K562 (cell line): ENCODE measurements around the gene OR6K6. TPM values are rescaled to one million over a fixed set of nuclear protein-coding genes. Genes with fewer than 3 reads are reported as not detected.

Experiments used
- ATAC-seq: fragments of 200-7000 bp; cut with Tn5 transposase; 3 replicates; pipeline ENCODE4 v1.9.1; 2020; ENCODE audit warnings: moderate library complexity
- BruUV-seq: library from RNA; stranded (reverse); fragments of 400-500 nt; replicated peaks from 2 replicates; lab custom pipeline; 2021; lab: Mats Ljungman, UMichigan
- CTCF ChIA-PET: fragments of 300-600 bp; formaldehyde crosslinking; extraction: SDS; loops from one replicate; lab custom pipeline; 2021; ENCODE audit warnings: low intra/inter-chr PET ratio; lab: Yijun Ruan, JAX
- POLR2A ChIA-PET: fragments of 300-600, 350-650 bp; sonication (Branson Sonifier 250); formaldehyde crosslinking; extraction: SDS; loops from one replicate; lab custom pipeline; 2021; ENCODE audit warnings: antibody characterized with exemption, inconsistent platforms; lab: Yijun Ruan, JAX
- DNase-seq, 4 experiments: peaks; one replicate each; pipeline versions ENCODE4 v3.0.0 to v3.0.0-alpha.2; 2011 to 2018; ENCODE audit warnings: low spot score in 3 of 4, mixed read lengths in 3 of 4; ENCODE audit errors: extremely low read depth in 1 of 4
- FAIRE-seq: peaks from 2 replicates; lab custom pipeline; 2011; peaks lifted over from hg19 to GRCh38; lab: Jason Lieb, UNC
- H2AFZ ChIP-seq: 2 replicates; pipeline ENCODE4 v1.6.0; 2011; ENCODE audit warnings: low read depth, low read length, control low read depth, inconsistent platforms
- H3K27ac ChIP-seq: fragments of 200-600 bp; 3 replicates; pipeline ENCODE4 v1.8.0; 2011; ENCODE audit warnings: low read depth, mild to moderate bottlenecking, control low read depth, inconsistent platforms, low read length, moderate library complexity, mixed read lengths; ENCODE audit errors: extremely low read depth
- H3K27me3 ChIP-seq, 2 experiments: fragments of 300-600 bp in 1 of 2; 2 replicates in 1 of 2; 3 replicates in 1 of 2; pipeline versions ENCODE4 v1.6.0 to v1.8.0; 2011; ENCODE audit warnings: inconsistent platforms in 2 of 2, low read length in 2 of 2, mild to moderate bottlenecking in 1 of 2, mixed read lengths in 1 of 2, moderate library complexity in 1 of 2; ENCODE audit not compliant: control insufficient read depth in 2 of 2, insufficient read depth in 2 of 2
- H3K36me3 ChIP-seq: fragments of 300-600 bp; 3 replicates; pipeline ENCODE4 v1.8.0; 2011; ENCODE audit warnings: mild to moderate bottlenecking, low read length, inconsistent platforms; ENCODE audit not compliant: control insufficient read depth, insufficient read depth
- H3K4me1 ChIP-seq, 2 experiments: fragments of 200-600 bp in 1 of 2; replicated peaks in 1 of 2; 2 replicates in 1 of 2; 3 replicates in 1 of 2; pipeline versions ENCODE4 v1.5.1 to v1.8.0; 2011; ENCODE audit warnings: inconsistent platforms in 2 of 2, low read length in 2 of 2, mild to moderate bottlenecking in 1 of 2, mixed read lengths in 1 of 2, moderate library complexity in 1 of 2; ENCODE audit not compliant: control insufficient read depth in 2 of 2, insufficient read depth in 2 of 2
- H3K4me2 ChIP-seq: 2 replicates; pipeline ENCODE4 v1.6.1; 2011; ENCODE audit warnings: low read length, control low read depth, inconsistent platforms, mixed read lengths; ENCODE audit not compliant: insufficient read depth
- H3K4me3 ChIP-seq: fragments of 200-600 bp; sonication (generic), shearing (Covaris generic); 2 replicates; pipeline ENCODE4 v1.5.1; 2016; ENCODE audit warnings: control low read depth, inconsistent platforms
- H3K79me2 ChIP-seq: fragments of 200-600 bp; 3 replicates; pipeline ENCODE4 v1.8.0; 2011; ENCODE audit warnings: low read length, inconsistent platforms; ENCODE audit not compliant: control insufficient read depth, insufficient read depth
- H3K9ac ChIP-seq, 2 experiments: 2 replicates each; pipeline versions ENCODE4 v1.6.0 to v1.6.1; 2011; ENCODE audit warnings: low read depth in 2 of 2, low read length in 2 of 2, control low read depth in 1 of 2, inconsistent platforms in 1 of 2, mild to moderate bottlenecking in 1 of 2, mixed read lengths in 1 of 2; ENCODE audit not compliant: insufficient read depth in 1 of 2
- H3K9me1 ChIP-seq: one replicate; pipeline ENCODE4 v1.6.0; 2011; ENCODE audit warnings: inconsistent platforms, mild to moderate bottlenecking, low read length, moderate library complexity; ENCODE audit not compliant: control insufficient read depth, insufficient read depth
- H3K9me3 ChIP-seq: replicated peaks from 2 replicates; pipeline ENCODE4 v1.5.1; 2011; ENCODE audit warnings: low read depth, low read length, inconsistent platforms; ENCODE audit not compliant: control insufficient read depth, insufficient read depth
- H4K20me1 ChIP-seq: replicated peaks from 2 replicates; pipeline ENCODE4 v1.6.1; 2011; ENCODE audit warnings: low read length, inconsistent platforms, mixed read lengths; ENCODE audit not compliant: control insufficient read depth, insufficient read depth
- ARID2 ChIP-seq: fragments of 450-650 bp; IDR thresholded peaks from 2 replicates; pipeline ENCODE4 v1.6.1; 2017; ENCODE audit warnings: antibody characterized with exemption, mild to moderate bottlenecking
- HEY1 ChIP-seq: fragments of 250-450 bp; sonication (Bioruptor Pico); IDR thresholded peaks from 2 replicates; pipeline ENCODE4 v1.5.0; 2020; ENCODE audit warnings: mild to moderate bottlenecking, moderate library complexity, borderline replicate concordance
- MEIS2 ChIP-seq: fragments of 450-650 bp; IDR thresholded peaks from 2 replicates; pipeline ENCODE4 v1.6.1; 2014; ENCODE audit warnings: mild to moderate bottlenecking; ENCODE audit not compliant: partially characterized antibody
- MYNN ChIP-seq, 2 experiments: sonication (generic); formaldehyde crosslinking in 1 of 2; IDR thresholded peaks; 2 replicates each; pipeline versions ENCODE4 v1.5.0 to v1.6.1; 2016 to 2020; ENCODE audit warnings: antibody characterized with exemption in 1 of 2, missing genetic modification reagents in 1 of 2
- NFATC3 ChIP-seq: fragments of 450-650 bp; IDR thresholded peaks from 2 replicates; pipeline ENCODE4 v1.6.1; 2017; ENCODE audit warnings: mild to moderate bottlenecking
- PML ChIP-seq: IDR thresholded peaks from 2 replicates; pipeline ENCODE4 v1.6.1; 2012; ENCODE audit warnings: low read length, inconsistent platforms
- POLR2B ChIP-seq: fragments of 450-650 bp; IDR thresholded peaks from 2 replicates; pipeline ENCODE4 v1.6.1; 2018; ENCODE audit warnings: low read depth; ENCODE audit not compliant: partially characterized antibody
- RFX1 ChIP-seq: fragments of 450-650 bp; IDR thresholded peaks from 2 replicates; pipeline ENCODE4 v1.6.1; 2016; ENCODE audit warnings: mild to moderate bottlenecking, moderate library complexity
- ZNF41 ChIP-seq: fragments of 250-450 bp; sonication (Bioruptor Pico); conservative IDR thresholded peaks from 2 replicates; pipeline ENCODE4 v1.4.0; 2020; ENCODE audit warnings: mild to moderate bottlenecking
- ZNF644 ChIP-seq: fragments of 200-800 bp; sonication (Bioruptor generic); IDR thresholded peaks from 2 replicates; pipeline ENCODE4 v1.6.1; 2016; ENCODE audit warnings: low read depth, missing genetic modification characterization, missing compliant biosample characterization
- WGBS: fragments of 100-300 bp; shearing (Covaris generic); methylation state at CpG from one replicate; pipeline ENCODE4 v1.1.6; 2016; ENCODE audit warnings: low coverage, mixed read lengths; ENCODE audit not compliant: insufficient coverage; ENCODE audit errors: missing lambda C conversion rate; 5-methylcytosine and 5-hydroxymethylcytosine counted together
- in situ Hi-C: fragments of 300-500 bp; cut with MboI; formaldehyde crosslinking; loops from 4 replicates; pipeline ENCODE4 v1.15.0; 2018; ENCODE audit warnings: inconsistent platforms, mixed read lengths
- intact Hi-C: fragments of 100-400 bp; cut with micrococcal nuclease; formaldehyde crosslinking; loops from 2 replicates; pipeline ENCODE4 v1.14.2; 2022
- polyA plus RNA-seq, 8 experiments: library from polyadenylated mRNA; depleted of rRNA in 4 of 8; stranded (reverse) in 5 of 8; unstranded in 3 of 8; fragments of >200 nt; fragmentation: Nextera tagmentation in 2 of 8; fragmentation: Illumina TruSeq in 1 of 8; extraction: Ambion mirVana in 2 of 8; extraction: Trizol in 1 of 8; gene quantifications; 2 replicates each; pipeline versions ENCODE4 v1.2.1 to v1.2.3, GENCODE V29; 2011 to 2014; ENCODE audit warnings: inconsistent platforms in 1 of 8, missing spikeins in 1 of 8
- total RNA-seq, 7 experiments: library from RNA; depleted of rRNA in 6 of 7; stranded (reverse); fragments of >200 nt in 6 of 7; fragmentation: Illumina TruSeq in 2 of 7; extraction: Trizol in 2 of 7; gene quantifications; 2 replicates each; pipeline versions ENCODE4 v1.2.1 to v1.2.3, GENCODE V29; 2011 to 2021; ENCODE audit warnings: low replicate concordance in 1 of 7
- TF ChIP-seq, protein P1 (sequence below): sonication (generic); formaldehyde crosslinking; IDR thresholded peaks from 2 replicates; pipeline ENCODE4 v1.8.0; 2022; ENCODE audit warnings: mild to moderate bottlenecking, low read depth, missing genetic modification reagents
- TF ChIP-seq, protein P2 (sequence below): fragments of 250-450 bp; sonication (Bioruptor Pico); IDR thresholded peaks from 2 replicates; pipeline ENCODE4 v1.8.0; 2022; ENCODE audit warnings: moderate library complexity, mild to moderate bottlenecking, inconsistent platforms
- TF ChIP-seq, protein P3 (sequence below): sonication (generic); formaldehyde crosslinking; IDR thresholded peaks from 2 replicates; pipeline ENCODE4 v1.8.0; 2023; ENCODE audit warnings: mild to moderate bottlenecking, missing genetic modification reagents
- TF ChIP-seq, protein P4 (sequence below): fragments of 450-650 bp; conservative IDR thresholded peaks from 2 replicates; pipeline ENCODE4 v1.6.1; 2016; ENCODE audit warnings: missing genetic modification characterization, low read depth, mild to moderate bottlenecking, missing compliant biosample characterization, moderate library complexity
- TF ChIP-seq, protein P5 (sequence below): sonication (generic); formaldehyde crosslinking; IDR thresholded peaks from 2 replicates; pipeline ENCODE4 v1.8.0; 2022; ENCODE audit warnings: missing genetic modification reagents, mild to moderate bottlenecking, moderate library complexity, borderline replicate concordance
- TF ChIP-seq, protein P6 (sequence below), 2 experiments: IDR thresholded peaks; 2 replicates each; pipeline ENCODE4 v1.6.1; 2011; ENCODE audit warnings: borderline replicate concordance in 1 of 2, control low read depth in 1 of 2, low read depth in 1 of 2, low read length in 1 of 2, mild to moderate bottlenecking in 1 of 2, mixed read lengths in 1 of 2, moderate library complexity in 1 of 2; ENCODE audit not compliant: insufficient read depth in 1 of 2, insufficient read length in 1 of 2, poor library complexity in 1 of 2, severe bottlenecking in 1 of 2; ENCODE audit errors: extremely low read depth in 1 of 2

The OR6K6 gene
- total and polyA plus RNA-seq, 9 of the 15 experiments (the other 6 are each of a cell fraction or from before 2014, with no cell fraction given) = not detected

DNA sequence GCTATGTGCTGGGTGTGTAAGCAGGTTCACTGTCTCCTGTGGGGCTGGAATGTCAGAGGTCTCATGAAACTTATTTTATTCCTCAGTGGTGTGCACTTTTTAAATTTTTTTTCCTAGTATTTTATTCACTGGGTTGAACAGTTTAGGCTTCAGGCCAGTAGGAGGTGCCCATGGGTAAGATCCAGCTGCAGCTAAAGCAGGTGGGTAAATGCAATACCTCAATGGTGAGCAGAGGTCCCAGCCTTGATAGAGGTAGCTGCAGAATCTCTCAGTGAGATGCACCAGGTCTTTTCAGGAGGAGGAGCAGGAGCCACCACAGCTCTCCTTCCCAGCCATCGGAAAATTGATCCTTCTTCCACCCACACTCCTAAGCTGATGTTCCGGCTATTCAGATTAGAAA, 39.1 kb downstream of the OR6K6 start:
- intact Hi-C loops (loop anchor here (1.0 kb wide), 1 partner anchor 205 kb away; no protein-coding TSS in a partner anchor), in situ Hi-C loops (loop anchor here (10.0 kb wide), 1 partner anchor 201 kb away; no protein-coding TSS in a partner anchor)
- Histone ChIP-seq H3K9me3 (no peaks in the 10 kb centered on the region), H3K79me2 (no peaks in the 10 kb centered on the region), H3K4me1 (no peaks in the 10 kb centered on the region; a peak in 1 of 5 replicates), H3K9ac (no peak overlapping the region), H3K4me3 (no peak overlapping the region), H2AFZ (0 out of 2 replicates have a peak overlapping the region, but pooled peaks have one; percentile 9), H3K4me2 (no peak overlapping the region), H3K9me1 (no peaks in the 10 kb centered on the region), H3K27me3 (no peaks in the 10 kb centered on the region), H3K36me3 (no peaks in the 10 kb centered on the region), H4K20me1 (no peaks in the 10 kb centered on the region), H3K27ac (no peak overlapping the region)
- DNase-seq (peak in 2 of 4 experiments; percentile 21 to 57), FAIRE-seq (peak; percentile 40), ATAC-seq (peak; percentile 91)
- 85% methylated on average over 2 of the region's 2 CpGs for WGBS
- BruUV-seq = no TSS peak
- CTCF ChIA-PET = interaction anchor here (0.9 kb wide), 1 partner anchor 205 kb away, joined by 4 read pairs; no protein-coding TSS in a partner anchor
- POLR2A ChIA-PET = interaction anchor here (1.3 kb wide), 1 partner anchor 25 kb away, joined by 5 read pairs; no protein-coding TSS in a partner anchor
- TF ChIP-seq, protein P1, sequence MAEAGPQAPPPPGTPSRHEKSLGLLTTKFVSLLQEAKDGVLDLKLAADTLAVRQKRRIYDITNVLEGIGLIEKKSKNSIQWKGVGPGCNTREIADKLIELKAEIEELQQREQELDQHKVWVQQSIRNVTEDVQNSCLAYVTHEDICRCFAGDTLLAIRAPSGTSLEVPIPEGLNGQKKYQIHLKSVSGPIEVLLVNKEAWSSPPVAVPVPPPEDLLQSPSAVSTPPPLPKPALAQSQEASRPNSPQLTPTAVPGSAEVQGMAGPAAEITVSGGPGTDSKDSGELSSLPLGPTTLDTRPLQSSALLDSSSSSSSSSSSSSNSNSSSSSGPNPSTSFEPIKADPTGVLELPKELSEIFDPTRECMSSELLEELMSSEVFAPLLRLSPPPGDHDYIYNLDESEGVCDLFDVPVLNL = no peak
- TF ChIP-seq PML (no peak), ZNF41 (CRISPR knock-in tag) (no peak), MEIS2 (no peak), POLR2B (no peak), MYNN (IDR thresholded peaks at IDR 0.05) (no peak), MYNN (CRISPR knock-in tag; IDR thresholded peaks at IDR 0.05) (no peak), NFATC3 (no peak), HEY1 (CRISPR knock-in tag) (no peak), RFX1 (no peak), ARID2 (no peak), ZNF644 (tag) (no peak)
- TF ChIP-seq, protein P2, sequence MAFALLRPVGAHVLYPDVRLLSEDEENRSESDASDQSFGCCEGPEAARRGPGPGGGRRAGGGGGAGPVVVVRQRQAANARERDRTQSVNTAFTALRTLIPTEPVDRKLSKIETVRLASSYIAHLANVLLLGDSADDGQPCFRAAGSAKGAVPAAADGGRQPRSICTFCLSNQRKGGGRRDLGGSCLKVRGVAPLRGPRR (CRISPR knock-in tag) = no peak
- TF ChIP-seq, protein P3, sequence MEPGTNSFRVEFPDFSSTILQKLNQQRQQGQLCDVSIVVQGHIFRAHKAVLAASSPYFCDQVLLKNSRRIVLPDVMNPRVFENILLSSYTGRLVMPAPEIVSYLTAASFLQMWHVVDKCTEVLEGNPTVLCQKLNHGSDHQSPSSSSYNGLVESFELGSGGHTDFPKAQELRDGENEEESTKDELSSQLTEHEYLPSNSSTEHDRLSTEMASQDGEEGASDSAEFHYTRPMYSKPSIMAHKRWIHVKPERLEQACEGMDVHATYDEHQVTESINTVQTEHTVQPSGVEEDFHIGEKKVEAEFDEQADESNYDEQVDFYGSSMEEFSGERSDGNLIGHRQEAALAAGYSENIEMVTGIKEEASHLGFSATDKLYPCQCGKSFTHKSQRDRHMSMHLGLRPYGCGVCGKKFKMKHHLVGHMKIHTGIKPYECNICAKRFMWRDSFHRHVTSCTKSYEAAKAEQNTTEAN = no peak
- TF ChIP-seq, protein P4, sequence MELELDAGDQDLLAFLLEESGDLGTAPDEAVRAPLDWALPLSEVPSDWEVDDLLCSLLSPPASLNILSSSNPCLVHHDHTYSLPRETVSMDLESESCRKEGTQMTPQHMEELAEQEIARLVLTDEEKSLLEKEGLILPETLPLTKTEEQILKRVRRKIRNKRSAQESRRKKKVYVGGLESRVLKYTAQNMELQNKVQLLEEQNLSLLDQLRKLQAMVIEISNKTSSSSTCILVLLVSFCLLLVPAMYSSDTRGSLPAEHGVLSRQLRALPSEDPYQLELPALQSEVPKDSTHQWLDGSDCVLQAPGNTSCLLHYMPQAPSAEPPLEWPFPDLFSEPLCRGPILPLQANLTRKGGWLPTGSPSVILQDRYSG (tag) = no peak
- TF ChIP-seq, protein P5, sequence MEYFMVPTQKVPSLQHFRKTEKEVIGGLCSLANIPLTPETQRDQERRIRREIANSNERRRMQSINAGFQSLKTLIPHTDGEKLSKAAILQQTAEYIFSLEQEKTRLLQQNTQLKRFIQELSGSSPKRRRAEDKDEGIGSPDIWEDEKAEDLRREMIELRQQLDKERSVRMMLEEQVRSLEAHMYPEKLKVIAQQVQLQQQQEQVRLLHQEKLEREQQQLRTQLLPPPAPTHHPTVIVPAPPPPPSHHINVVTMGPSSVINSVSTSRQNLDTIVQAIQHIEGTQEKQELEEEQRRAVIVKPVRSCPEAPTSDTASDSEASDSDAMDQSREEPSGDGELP (CRISPR knock-in tag) = no peak
- TF ChIP-seq, protein P6, sequence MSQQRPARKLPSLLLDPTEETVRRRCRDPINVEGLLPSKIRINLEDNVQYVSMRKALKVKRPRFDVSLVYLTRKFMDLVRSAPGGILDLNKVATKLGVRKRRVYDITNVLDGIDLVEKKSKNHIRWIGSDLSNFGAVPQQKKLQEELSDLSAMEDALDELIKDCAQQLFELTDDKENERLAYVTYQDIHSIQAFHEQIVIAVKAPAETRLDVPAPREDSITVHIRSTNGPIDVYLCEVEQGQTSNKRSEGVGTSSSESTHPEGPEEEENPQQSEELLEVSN (IDR thresholded peaks at IDR 0.05; ENCODE audit: borderline replicate concordance in 1 of 2, extremely low read depth in 1 of 2, insufficient read depth in 1 of 2, insufficient read length in 1 of 2, low read depth in 1 of 2, low read length in 1 of 2, poor library complexity in 1 of 2, severe bottlenecking in 1 of 2) = no peak
